ENCODE data around the gene LCE1E.

DNA sequence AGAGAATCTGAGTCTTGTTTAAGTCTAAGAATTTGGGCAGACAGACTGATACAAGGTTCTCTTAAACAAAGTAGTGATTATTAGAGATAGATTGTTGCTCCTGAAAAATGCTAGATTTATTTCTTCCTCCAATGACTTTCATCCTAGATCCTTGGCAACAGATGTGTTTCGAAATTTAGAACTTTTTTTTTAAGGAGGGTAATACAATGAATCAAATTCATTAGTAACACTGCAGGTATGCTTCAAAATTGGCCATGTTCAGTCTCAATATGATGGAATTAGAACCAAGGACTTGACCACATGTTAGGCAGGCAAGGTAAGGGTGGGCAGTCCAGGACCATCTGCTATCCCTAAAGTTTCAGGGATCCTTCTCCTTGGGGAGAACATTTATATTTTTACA, 15.6 kb upstream of the LCE1E start:
- TF ChIP-seq, protein P1, sequence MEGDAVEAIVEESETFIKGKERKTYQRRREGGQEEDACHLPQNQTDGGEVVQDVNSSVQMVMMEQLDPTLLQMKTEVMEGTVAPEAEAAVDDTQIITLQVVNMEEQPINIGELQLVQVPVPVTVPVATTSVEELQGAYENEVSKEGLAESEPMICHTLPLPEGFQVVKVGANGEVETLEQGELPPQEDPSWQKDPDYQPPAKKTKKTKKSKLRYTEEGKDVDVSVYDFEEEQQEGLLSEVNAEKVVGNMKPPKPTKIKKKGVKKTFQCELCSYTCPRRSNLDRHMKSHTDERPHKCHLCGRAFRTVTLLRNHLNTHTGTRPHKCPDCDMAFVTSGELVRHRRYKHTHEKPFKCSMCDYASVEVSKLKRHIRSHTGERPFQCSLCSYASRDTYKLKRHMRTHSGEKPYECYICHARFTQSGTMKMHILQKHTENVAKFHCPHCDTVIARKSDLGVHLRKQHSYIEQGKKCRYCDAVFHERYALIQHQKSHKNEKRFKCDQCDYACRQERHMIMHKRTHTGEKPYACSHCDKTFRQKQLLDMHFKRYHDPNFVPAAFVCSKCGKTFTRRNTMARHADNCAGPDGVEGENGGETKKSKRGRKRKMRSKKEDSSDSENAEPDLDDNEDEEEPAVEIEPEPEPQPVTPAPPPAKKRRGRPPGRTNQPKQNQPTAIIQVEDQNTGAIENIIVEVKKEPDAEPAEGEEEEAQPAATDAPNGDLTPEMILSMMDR (IDR thresholded peaks at IDR 0.05): no peak
- no peak for TF ChIP-seq POLR2A (IDR thresholded peaks at IDR 0.05)
- TF ChIP-seq EP300 (IDR thresholded peaks at IDR 0.05; ENCODE audit: low read depth): no peak

Measured in transverse colon (tissue), 3 donors.